GM12872 (cell line): ENCODE measurements around the gene PTPRN2.

Experiments
- CTCF ChIP-seq: IDR thresholded peaks from 3 replicates; pipeline ENCODE4 v1.5.1; 2011; ENCODE audit warnings: low read depth, mild to moderate bottlenecking, low read length, moderate library complexity; ENCODE audit not compliant: insufficient read depth

Gene PTPRN2

GRCh38 chr7:157844611-157845010 lies 743.0 kb downstream of the PTPRN2 start:
- no peak for TF ChIP-seq CTCF

GRCh38 chr7:157844141-157844540 lies 743.5 kb downstream of the PTPRN2 start:
- TF ChIP-seq CTCF: no peak

GRCh38 chr7:157843336-157844140 lies 744.1 kb downstream of the PTPRN2 start:
- no peak for TF ChIP-seq CTCF

- no peak for TF ChIP-seq CTCF
Measured at GRCh38 chr7:157841773-157842370, 745.8 kb downstream of the PTPRN2 start.

DNA sequence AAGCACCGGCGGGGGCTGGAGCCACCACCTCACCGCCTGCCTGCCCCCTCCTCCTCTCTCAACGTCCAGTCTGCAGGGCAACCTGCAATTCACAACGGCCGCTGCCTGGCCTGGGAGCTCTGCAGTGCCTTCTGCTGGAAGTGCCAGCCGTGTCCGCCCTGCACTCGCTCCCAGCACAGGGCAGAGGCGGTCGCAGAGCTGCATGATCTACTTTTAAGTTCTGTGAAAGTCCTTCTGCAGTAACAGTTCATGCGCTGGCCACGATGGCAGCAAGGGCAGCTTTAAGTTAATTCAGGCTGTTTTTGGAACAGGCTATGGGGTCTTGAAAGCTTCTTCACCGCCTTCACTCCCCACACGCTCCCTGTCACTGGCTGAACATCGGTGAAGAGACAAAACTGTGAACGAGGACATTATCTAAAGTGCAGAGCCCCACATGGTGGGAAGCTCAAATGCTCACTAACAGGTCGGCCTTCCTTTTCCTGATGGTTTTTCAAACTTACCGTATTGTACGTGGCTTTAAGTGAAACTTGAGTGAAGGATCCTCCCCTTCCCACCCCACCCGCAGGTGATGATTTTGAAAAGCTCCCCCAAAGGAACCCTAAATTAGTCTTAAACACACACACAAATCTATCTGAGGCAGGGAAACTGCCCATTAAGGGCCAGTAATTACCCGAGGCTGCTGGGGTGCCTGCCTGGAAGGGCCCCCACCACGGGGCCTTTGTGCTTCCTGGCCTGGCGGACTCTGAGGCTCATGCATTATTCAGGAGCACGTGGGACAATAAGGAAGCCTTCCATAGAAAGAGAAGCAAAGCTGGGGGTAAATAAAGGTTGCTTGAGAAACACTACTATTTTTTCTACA lies 746.5 kb downstream of the PTPRN2 start:
- TF ChIP-seq CTCF: no peak

- TF ChIP-seq CTCF: no peak
Measured at GRCh38 chr7:157840174-157840913, 747.3 kb downstream of the PTPRN2 start.

DNA sequence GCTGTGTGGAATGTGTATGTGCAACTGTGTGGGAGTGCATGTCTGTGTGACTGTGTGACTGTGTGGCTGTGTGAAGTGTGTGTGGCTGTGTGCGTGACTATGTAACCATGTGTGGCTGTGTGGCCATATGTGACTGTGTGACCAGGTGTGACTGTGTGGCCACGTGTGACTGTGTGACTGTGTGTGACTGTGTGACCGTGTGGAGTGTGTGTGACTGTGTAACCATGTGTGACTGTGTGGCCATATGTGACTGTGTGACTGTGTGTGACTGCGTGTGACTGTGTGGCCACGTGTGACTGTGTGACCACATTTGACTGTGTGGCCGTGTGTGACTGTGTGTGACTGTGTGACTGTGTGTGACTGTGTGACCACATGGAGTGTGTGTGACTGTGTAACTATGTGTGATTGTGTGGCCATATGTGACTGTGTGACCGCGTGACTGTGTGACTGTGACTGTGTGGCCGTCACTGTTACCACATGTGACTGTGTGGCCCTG lies 747.9 kb downstream of the PTPRN2 start:
- TF ChIP-seq CTCF: no peak
